Uterus (tissue), 4 donors: ENCODE data around the gene KMT5B. TPM values are rescaled to one million over a fixed set of nuclear protein-coding genes. Genes with fewer than 3 reads are reported as not detected.

ENCODE experiments used
- DNase-seq, 2 donors: peaks; one replicate each; pipeline ENCODE4 v3.0.0-alpha.2; 2019 to 2020
- H3K27ac ChIP-seq, 2 donors: fragments of 200-600 bp; sonication (generic); 1 replicate in 1 of 2; 2 replicates in 1 of 2; pipeline ENCODE4 v1.5.1; 2016 to 2018
- H3K27me3 ChIP-seq, 2 donors: fragments of 200-600 bp; sonication (generic); one replicate each; pipeline ENCODE4 v1.5.1; 2018 to 2019; ENCODE audit warnings: control low read depth in 1 of 2
- H3K36me3 ChIP-seq, 2 donors: fragments of 200-600 bp; sonication (generic); one replicate each; pipeline ENCODE4 v1.5.1; 2019; ENCODE audit warnings: control low read depth in 1 of 2
- H3K4me1 ChIP-seq, 2 donors: fragments of 200-600 bp; sonication (generic); one replicate each; pipeline ENCODE4 v1.5.1; 2018 to 2019; ENCODE audit warnings: control low read depth in 1 of 2
- H3K4me3 ChIP-seq, 2 donors: fragments of 200-600 bp; sonication (generic); 1 replicate in 1 of 2; 2 replicates in 1 of 2; pipeline ENCODE4 v1.5.1; 2018 to 2019; ENCODE audit warnings: mild to moderate bottlenecking in 1 of 2
- H3K9me3 ChIP-seq, 2 donors: fragments of 200-600 bp; sonication (generic); one replicate each; pipeline ENCODE4 v1.5.1; 2019; ENCODE audit warnings: control low read depth in 1 of 2
- POLR2A ChIP-seq, 2 donors: fragments of 450-650 bp; IDR thresholded peaks; one replicate each; pipeline ENCODE4 v1.6.1; 2016; ENCODE audit warnings: antibody characterized with exemption in 2 of 2, mild to moderate bottlenecking in 1 of 2, moderate library complexity in 1 of 2
- intact Hi-C: fragments of 100-400 bp; cut with DNase I; formaldehyde crosslinking; loops from one replicate; pipeline ENCODE4 v1.15.1; 2023; ENCODE audit warnings: low total_unique reads
- total RNA-seq, 4 donors: library from RNA; depleted of rRNA in 3 of 4; stranded (reverse); fragments of >200 nt in 3 of 4; gene quantifications; one replicate each; pipeline versions ENCODE4 v1.1.0 to v1.2.4, GENCODE V29; 2014 to 2023
- TF ChIP-seq, protein P1 (sequence below), 4 experiments: fragments of 200-600 bp in 2 of 4; fragments of 450-650 bp in 2 of 4; sonication (generic) in 2 of 4; IDR thresholded peaks; one replicate each; pipeline ENCODE4 v1.5.1; 2016 to 2019; ENCODE audit warnings: antibody characterized with exemption in 4 of 4, mild to moderate bottlenecking in 2 of 4, moderate library complexity in 1 of 4
- donor health status: DM: yes; HTN: yes; CAD: no.

KMT5B gene
- total RNA-seq, 4 donors from 2014 or later = 13.5 to 108 (median 79.4) TPM

DNA sequence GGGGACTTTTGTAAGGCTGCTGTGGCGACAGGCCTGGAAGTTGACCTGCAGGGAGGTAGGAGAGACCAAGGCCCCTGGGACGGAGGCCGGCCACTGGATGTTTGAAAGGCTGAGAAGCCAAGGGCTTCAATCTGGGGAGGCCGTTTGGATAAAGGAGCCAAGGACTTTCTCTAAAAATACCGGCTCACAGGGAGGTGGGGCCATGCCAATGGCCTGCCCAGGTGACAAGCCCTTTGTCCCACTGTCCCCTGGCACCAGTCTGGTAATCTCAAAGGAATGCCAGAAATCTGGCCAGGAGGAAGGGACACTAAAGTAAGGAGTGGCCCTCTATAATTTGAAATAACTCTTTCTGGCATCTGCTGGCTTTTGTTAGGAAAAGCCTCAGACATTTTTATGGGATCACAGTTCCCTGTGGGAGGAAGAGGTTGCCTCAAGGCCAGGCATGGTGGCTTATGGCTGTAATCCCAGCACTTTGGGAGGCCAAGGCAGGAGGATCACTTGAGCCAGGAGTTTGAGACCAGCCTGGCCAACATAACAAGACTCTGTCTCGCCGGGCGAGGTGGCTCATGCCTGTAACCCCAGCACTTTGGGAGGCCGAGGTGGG, 90.1 kb downstream of the KMT5B start:
- Histone ChIP-seq H3K9me3 (no peaks in the 10 kb centered on the region), H3K4me3 (no peak overlapping the region), H3K4me1 (no peaks in the 10 kb centered on the region), H3K27me3 (no peaks in the 10 kb centered on the region), H3K36me3 (no peaks in the 10 kb centered on the region), H3K27ac (no peak overlapping the region)
- no peak for DNase-seq
- intact Hi-C loops = no loop called here
- TF ChIP-seq POLR2A (IDR thresholded peaks at IDR 0.05) = no peak
- TF ChIP-seq, protein P1, sequence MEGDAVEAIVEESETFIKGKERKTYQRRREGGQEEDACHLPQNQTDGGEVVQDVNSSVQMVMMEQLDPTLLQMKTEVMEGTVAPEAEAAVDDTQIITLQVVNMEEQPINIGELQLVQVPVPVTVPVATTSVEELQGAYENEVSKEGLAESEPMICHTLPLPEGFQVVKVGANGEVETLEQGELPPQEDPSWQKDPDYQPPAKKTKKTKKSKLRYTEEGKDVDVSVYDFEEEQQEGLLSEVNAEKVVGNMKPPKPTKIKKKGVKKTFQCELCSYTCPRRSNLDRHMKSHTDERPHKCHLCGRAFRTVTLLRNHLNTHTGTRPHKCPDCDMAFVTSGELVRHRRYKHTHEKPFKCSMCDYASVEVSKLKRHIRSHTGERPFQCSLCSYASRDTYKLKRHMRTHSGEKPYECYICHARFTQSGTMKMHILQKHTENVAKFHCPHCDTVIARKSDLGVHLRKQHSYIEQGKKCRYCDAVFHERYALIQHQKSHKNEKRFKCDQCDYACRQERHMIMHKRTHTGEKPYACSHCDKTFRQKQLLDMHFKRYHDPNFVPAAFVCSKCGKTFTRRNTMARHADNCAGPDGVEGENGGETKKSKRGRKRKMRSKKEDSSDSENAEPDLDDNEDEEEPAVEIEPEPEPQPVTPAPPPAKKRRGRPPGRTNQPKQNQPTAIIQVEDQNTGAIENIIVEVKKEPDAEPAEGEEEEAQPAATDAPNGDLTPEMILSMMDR (IDR thresholded peaks at IDR 0.05) = no peak

DNA sequence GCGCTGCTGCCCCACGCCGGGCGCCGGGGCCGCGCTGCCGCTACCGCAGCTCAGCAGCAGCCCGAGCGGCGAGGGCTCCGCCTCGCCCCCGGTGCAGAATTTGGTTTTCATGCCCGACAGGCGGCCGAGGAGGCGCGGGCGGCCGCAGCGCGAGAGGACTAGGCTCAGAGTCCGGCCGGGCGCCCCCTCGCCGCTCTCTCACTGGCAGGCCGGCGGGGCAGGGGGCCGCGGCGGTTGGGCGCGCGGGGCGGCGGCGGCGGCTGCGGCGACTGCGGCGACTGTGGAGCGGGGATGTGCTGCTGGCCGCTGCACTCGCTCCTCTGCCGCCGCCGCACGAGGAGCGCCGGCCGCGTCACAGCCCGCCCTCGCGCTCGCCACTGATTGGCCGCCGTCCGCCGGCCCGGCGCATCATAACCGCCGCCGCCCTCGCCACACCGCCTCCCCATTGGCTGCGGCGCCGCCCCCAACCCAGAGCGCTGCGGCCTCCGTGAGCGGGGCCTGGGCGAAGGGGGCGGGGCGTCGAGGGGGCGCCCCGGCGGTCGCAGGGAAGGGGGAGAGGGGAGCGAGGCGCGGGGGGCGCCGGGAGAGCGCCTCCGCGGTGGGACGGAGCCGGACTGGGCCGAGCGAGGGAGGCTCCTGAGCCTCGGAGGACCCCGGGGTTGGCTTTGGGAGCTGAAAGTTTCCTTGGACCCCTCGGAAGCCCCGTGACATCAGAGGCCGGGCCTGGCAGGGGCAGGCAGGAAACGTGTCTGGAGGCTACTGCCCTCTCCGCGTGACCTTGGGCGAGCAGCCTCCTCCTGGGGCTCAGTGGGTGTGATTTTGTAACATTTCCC, 91.8 kb downstream of the KMT5B start, which contains the start of gene CHKA:
CHKA (minus strand) TSS at position 322 of the 833 bp plus-strand sequence; CDS start at position 111, 211 bp downstream.
- no peaks in the 10 kb centered on the region for H3K36me3 ChIP-seq
- no peaks in the 10 kb centered on the region for H3K27me3 ChIP-seq
- intact Hi-C loops = no loop called here
- H3K4me3 ChIP-seq = peak within 1 kb of the TSS; percentile 68 to 69
- H3K4me1 ChIP-seq = no peaks in the 10 kb centered on the region
- H3K27ac ChIP-seq = peak within 1 kb of the TSS; percentile 97
- TF ChIP-seq, protein P1 (IDR thresholded peaks at IDR 0.05) = peak in 1 of 4 experiments; percentile 26
- peak; percentile 94 to 98 for TF ChIP-seq POLR2A (IDR thresholded peaks at IDR 0.05)
- H3K9me3 ChIP-seq = no peaks in the 10 kb centered on the region
- peak; percentile 90 to 93 for DNase-seq

DNA sequence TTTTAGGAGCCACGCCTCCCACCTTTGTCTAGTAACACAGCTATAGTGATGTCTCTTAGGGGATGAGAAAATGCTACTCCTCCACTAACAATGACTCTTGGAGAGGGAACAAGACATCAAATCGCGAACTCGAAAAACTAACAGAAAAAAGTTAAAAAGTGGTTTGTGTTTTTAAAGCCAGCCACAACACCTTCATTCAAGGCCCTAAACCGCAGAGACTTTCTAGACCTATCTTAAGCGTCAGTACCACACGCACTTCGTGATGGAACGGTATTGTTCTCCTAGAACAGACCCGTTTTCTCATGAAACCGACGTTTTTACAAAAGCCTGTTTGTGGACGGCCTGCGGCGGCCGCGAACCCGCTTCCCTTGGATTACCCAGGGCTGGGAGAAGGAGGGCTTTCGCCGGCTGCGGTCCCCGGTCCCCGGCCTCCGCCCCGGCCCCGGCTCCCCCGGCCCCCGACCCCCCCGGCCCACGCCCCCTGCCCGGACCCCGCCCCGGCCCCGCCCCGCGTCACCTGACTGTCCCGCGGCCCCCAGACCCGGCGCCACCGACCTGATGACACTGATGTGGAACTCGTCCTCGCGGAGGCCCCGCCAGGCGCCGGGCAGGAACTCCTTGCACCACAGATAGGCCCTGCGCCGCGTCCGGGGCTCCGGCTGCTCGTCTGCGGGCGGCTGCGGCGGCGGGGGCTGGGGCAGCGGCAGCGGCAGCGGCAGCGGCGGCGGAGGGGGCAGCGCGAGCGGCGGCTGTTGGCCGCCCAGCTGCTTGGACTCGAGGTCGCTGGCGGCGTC, 92.6 kb downstream of the KMT5B start:
- H3K9me3 ChIP-seq = no peaks in the 10 kb centered on the region
- peak; percentile 44 to 46 for DNase-seq
- no peaks in the 10 kb centered on the region for H3K4me1 ChIP-seq
- H3K4me3 ChIP-seq = peak overlapping the region; percentile 68 to 69
- no peaks in the 10 kb centered on the region for H3K36me3 ChIP-seq
- H3K27me3 ChIP-seq = no peaks in the 10 kb centered on the region
- TF ChIP-seq, protein P1 (IDR thresholded peaks at IDR 0.05) = no peak
- no peak for TF ChIP-seq POLR2A (IDR thresholded peaks at IDR 0.05)
- intact Hi-C loops = no loop called here
- peak overlapping the region; percentile 92 to 97 for H3K27ac ChIP-seq

DNA sequence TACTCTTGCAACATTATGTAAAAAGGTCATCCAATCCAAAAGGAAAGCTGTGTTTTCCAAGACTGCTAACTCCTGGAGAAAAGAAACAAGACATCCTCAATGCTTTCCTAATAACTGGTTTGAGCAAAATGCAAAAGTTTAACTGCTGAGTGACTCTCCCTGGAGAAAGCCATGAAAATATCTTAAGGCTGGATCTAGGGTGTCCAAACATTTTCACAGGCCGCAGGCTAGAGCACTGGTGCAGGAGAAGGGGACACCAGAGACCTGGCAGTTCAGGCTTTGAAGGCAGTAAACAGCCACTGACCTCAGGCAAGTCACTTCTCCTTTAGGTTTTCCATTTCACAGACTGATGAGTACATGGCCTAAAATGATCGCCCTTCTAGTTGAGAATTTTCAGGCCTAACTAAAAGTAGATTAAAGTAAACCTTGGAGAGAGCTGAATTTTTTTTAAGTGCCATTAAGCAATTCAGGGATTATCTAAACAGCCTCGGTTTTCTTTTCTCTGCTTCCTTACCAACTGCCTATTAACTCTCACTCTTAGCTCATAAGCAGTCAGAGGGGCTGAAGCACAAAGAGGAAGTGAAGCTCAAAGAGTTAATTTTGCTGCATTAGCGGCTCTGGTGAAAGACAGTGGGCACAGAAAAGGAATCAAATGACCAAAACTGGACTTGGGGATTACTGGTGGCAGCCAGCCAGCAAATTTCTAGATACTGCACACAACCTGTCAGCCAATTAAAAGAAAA, 94.2 kb downstream of the KMT5B start:
- DNase-seq = no peak
- H3K4me3 ChIP-seq = no peak overlapping the region
- TF ChIP-seq, protein P1 (IDR thresholded peaks at IDR 0.05) = no peak
- TF ChIP-seq POLR2A (IDR thresholded peaks at IDR 0.05) = no peak

More for the DNA sequence above, 94.2 kb downstream of the KMT5B start:
- Histone ChIP-seq H3K4me1 (no peaks in the 10 kb centered on the region), H3K27ac (peak overlapping the region in 1 of 2 donors; percentile 28), H3K27me3 (no peaks in the 10 kb centered on the region), H3K9me3 (no peaks in the 10 kb centered on the region), H3K36me3 (no peaks in the 10 kb centered on the region)
- intact Hi-C loops = no loop called here
